Sigmoid colon (tissue), 7 donors: ENCODE results near the gene CELF3. TPM values are rescaled to one million over a fixed set of nuclear protein-coding genes. Genes with fewer than 3 reads are reported as not detected.

Experiments used
- DNase-seq: peaks from one replicate; pipeline ENCODE4 v3.0.0-alpha.2; 2019
- H3K27ac ChIP-seq, 4 donors: fragments of 200-600 bp; sonication (generic); one replicate each; pipeline ENCODE4 v1.5.1; 2016 to 2019; ENCODE audit warnings: mild to moderate bottlenecking in 1 of 4
- H3K27me3 ChIP-seq, 3 donors: fragments of 200-600 bp; sonication (generic); one replicate each; pipeline ENCODE4 v1.5.1; 2019; ENCODE audit warnings: mild to moderate bottlenecking in 1 of 3
- H3K36me3 ChIP-seq, 4 donors: fragments of 200-600 bp; sonication (generic); one replicate each; pipeline ENCODE4 v1.5.1; 2016 to 2019
- H3K4me1 ChIP-seq, 4 donors: fragments of 200-600 bp; sonication (generic); one replicate each; pipeline ENCODE4 v1.5.1; 2017 to 2019
- H3K4me3 ChIP-seq, 4 donors: fragments of 200-600 bp; sonication (generic); one replicate each; pipeline ENCODE4 v1.5.1; 2017 to 2019; ENCODE audit warnings: mild to moderate bottlenecking in 2 of 4, moderate library complexity in 1 of 4
- H3K9me3 ChIP-seq, 4 donors: fragments of 200-600 bp in 3 of 4; sonication (generic) in 3 of 4; one replicate each; pipeline versions ENCODE4 v1.5.1 to v1.6.1; 2013 to 2019
- CTCF ChIP-seq, 4 experiments: fragments of 450-650 bp in 3 of 4; fragments of 200-600 bp in 1 of 4; IDR thresholded peaks; one replicate each; pipeline ENCODE4 v1.5.1; 2016 to 2019; ENCODE audit warnings: antibody characterized with exemption in 4 of 4, mild to moderate bottlenecking in 3 of 4, moderate library complexity in 2 of 4
- EP300 ChIP-seq, 4 donors: sonication (generic); formaldehyde crosslinking; IDR thresholded peaks; one replicate each; pipeline ENCODE4 v1.6.1; 2017; ENCODE audit warnings: antibody characterized with exemption in 4 of 4
- POLR2A ChIP-seq, 2 donors: fragments of 450-650 bp; IDR thresholded peaks; one replicate each; pipeline ENCODE4 v1.6.1; 2016; ENCODE audit warnings: antibody characterized with exemption in 2 of 2, mild to moderate bottlenecking in 2 of 2, moderate library complexity in 2 of 2
- POLR2AphosphoS5 ChIP-seq, 4 donors: sonication (generic); formaldehyde crosslinking; IDR thresholded peaks; one replicate each; pipeline ENCODE4 v1.6.1; 2017; ENCODE audit warnings: antibody characterized with exemption in 4 of 4
- WGBS, 2 donors: extraction: QIAGEN DNeasy Blood & Tissue Kit; methylation state at CpG; one replicate each; pipeline ENCODE4 v1.1.7; 2013; 5-methylcytosine and 5-hydroxymethylcytosine counted together
- intact Hi-C: fragments of 100-400 bp; cut with DNase I; formaldehyde crosslinking; loops from one replicate; pipeline ENCODE4 v1.15.1; 2023
- polyA plus RNA-seq, 3 donors: library from polyadenylated mRNA; stranded (reverse); fragments of 200-250 nt; gene quantifications; one replicate each; pipeline ENCODE4 v1.2.3, GENCODE V29; 2013
- total RNA-seq, 4 donors: library from RNA; depleted of rRNA; stranded (reverse); fragments of >200 nt; gene quantifications; one replicate each; pipeline ENCODE4 v1.1.0, GENCODE V29; 2016
- donor health status: healthy with polysubstance abuse.
- donor health status: Bipolar disorder and iron deficiency.
- donor health status: healthy.

CELF3 gene
- total and polyA plus RNA-seq, 7 donors: 0.60 to 4.3 (median 1.6) TPM

- peaks cover 11 to 38% (median 16%) of the 10 kb centered on the region in 3 donors for H3K27me3 ChIP-seq
- H3K27ac ChIP-seq: no peak overlapping the region
- no peak overlapping the region for H3K4me3 ChIP-seq
- H3K4me1 ChIP-seq: peaks cover 0 to 33% (median 24%) of the 10 kb centered on the region in 4 donors
- DNase-seq: no peak
- no peaks in the 10 kb centered on the region for H3K9me3 ChIP-seq
- H3K36me3 ChIP-seq: no peaks in the 10 kb centered on the region
- no peak for TF ChIP-seq POLR2A (IDR thresholded peaks at IDR 0.05)
- no peak for TF ChIP-seq EP300 (IDR thresholded peaks at IDR 0.05)
- TF ChIP-seq CTCF (IDR thresholded peaks at IDR 0.05): no peak
- 49 to 71% methylated on average over 17 of the region's 17 CpGs for WGBS, 2 donors
- intact Hi-C loops: no loop called here
These were observed 738 bp downstream of the CELF3 start for GRCh38 chr1:151715726-151716404.

GRCh38 chr1:151714820-151715725 lies 1.5 kb downstream of the CELF3 start:
- Histone ChIP-seq H3K27ac (no peak overlapping the region), H3K4me3 (no peak overlapping the region), H3K9me3 (no peaks in the 10 kb centered on the region), H3K27me3 (peaks cover 11 to 38% (median 16%) of the 10 kb centered on the region in 3 donors), H3K4me1 (peaks cover 0 to 27% (median 16%) of the 10 kb centered on the region in 4 donors), H3K36me3 (no peaks in the 10 kb centered on the region)
- DNase-seq: no peak
- TF ChIP-seq CTCF (IDR thresholded peaks at IDR 0.05) (no peak), POLR2A (IDR thresholded peaks at IDR 0.05) (no peak), POLR2AphosphoS5 (IDR thresholded peaks at IDR 0.05) (no peak), EP300 (IDR thresholded peaks at IDR 0.05) (no peak)
- intact Hi-C loops: no loop called here
- WGBS, 2 donors: 75 to 82% methylated on average over 10 of the region's 10 CpGs

- Histone ChIP-seq H3K4me1 (peaks cover 0 to 26% (median 15%) of the 10 kb centered on the region in 4 donors), H3K4me3 (no peak overlapping the region), H3K27ac (no peak overlapping the region), H3K9me3 (no peaks in the 10 kb centered on the region), H3K27me3 (peaks cover 11 to 38% (median 16%) of the 10 kb centered on the region in 3 donors), H3K36me3 (no peaks in the 10 kb centered on the region)
- TF ChIP-seq EP300 (IDR thresholded peaks at IDR 0.05) (no peak), CTCF (IDR thresholded peaks at IDR 0.05) (no peak), POLR2A (IDR thresholded peaks at IDR 0.05) (no peak), POLR2AphosphoS5 (IDR thresholded peaks at IDR 0.05) (no peak)
- WGBS, 2 donors: 61 to 82% methylated on average over 2 of the region's 2 CpGs
- no peak for DNase-seq
- intact Hi-C loops: no loop called here
These were observed 2.7 kb downstream of the CELF3 start for GRCh38 chr1:151713874-151714273.

- no peaks in the 10 kb centered on the region for H3K36me3 ChIP-seq
- H3K4me3 ChIP-seq: no peak overlapping the region
- peaks cover 0 to 17% (median 12%) of the 10 kb centered on the region in 4 donors for H3K4me1 ChIP-seq
- 19 to 53% methylated on average over 2 of the region's 2 CpGs for WGBS, 2 donors
- intact Hi-C loops: no loop called here
- H3K9me3 ChIP-seq: no peaks in the 10 kb centered on the region
- peaks cover 11 to 38% (median 16%) of the 10 kb centered on the region in 3 donors for H3K27me3 ChIP-seq
- DNase-seq: no peak
- no peak overlapping the region for H3K27ac ChIP-seq
- TF ChIP-seq POLR2A (IDR thresholded peaks at IDR 0.05): no peak
- TF ChIP-seq CTCF (IDR thresholded peaks at IDR 0.05): no peak
- TF ChIP-seq POLR2AphosphoS5 (IDR thresholded peaks at IDR 0.05): no peak
- TF ChIP-seq EP300 (IDR thresholded peaks at IDR 0.05): no peak
These were observed 3.6 kb downstream of the CELF3 start for GRCh38 chr1:151713044-151713443.
